MM.1S (cell line): ENCODE data around the gene MALSU1.

Experiments
- EZH2 ChIP-seq: fragments of 300-600 bp; sonication (generic); optimal IDR thresholded peaks from 2 replicates; pipeline ENCODE3; 2017; ENCODE audit warnings: low read depth, mild to moderate bottlenecking, antibody characterized with exemption, low read length, mixed read lengths
- EZH2phosphoT487 ChIP-seq: fragments of 300-600 bp; sonication (generic); IDR thresholded peaks from 2 replicates; pipeline ENCODE4 v1.6.1; 2018; ENCODE audit warnings: antibody characterized with exemption, low read length
- TF ChIP-seq, protein P1 (sequence below): fragments of 300-600 bp; sonication (generic); IDR thresholded peaks from 2 replicates; pipeline ENCODE4 v1.5.1; 2016; ENCODE audit warnings: antibody characterized with exemption, low read length, mixed read lengths

DNA sequence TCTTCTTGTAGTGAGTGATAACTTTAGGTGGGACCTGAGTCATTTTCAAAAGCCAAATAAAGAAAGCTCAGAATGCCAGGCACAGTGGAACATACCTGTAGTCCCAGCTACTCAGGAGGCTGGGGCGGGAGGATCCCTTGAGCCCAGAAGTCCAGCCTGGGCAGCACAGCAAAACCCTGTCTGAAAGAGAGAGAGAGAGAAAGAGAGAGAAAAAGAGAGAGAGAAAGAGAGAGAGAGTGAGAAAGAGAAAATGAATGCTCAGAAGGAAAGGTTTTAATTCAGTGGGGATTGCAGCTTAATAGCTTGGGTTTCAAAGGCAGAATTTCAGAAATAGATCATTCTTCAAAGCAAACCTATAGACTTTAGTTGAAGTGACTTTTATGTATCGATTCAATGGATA lies 26.9 kb upstream of the MALSU1 start:
- TF ChIP-seq, protein P1, sequence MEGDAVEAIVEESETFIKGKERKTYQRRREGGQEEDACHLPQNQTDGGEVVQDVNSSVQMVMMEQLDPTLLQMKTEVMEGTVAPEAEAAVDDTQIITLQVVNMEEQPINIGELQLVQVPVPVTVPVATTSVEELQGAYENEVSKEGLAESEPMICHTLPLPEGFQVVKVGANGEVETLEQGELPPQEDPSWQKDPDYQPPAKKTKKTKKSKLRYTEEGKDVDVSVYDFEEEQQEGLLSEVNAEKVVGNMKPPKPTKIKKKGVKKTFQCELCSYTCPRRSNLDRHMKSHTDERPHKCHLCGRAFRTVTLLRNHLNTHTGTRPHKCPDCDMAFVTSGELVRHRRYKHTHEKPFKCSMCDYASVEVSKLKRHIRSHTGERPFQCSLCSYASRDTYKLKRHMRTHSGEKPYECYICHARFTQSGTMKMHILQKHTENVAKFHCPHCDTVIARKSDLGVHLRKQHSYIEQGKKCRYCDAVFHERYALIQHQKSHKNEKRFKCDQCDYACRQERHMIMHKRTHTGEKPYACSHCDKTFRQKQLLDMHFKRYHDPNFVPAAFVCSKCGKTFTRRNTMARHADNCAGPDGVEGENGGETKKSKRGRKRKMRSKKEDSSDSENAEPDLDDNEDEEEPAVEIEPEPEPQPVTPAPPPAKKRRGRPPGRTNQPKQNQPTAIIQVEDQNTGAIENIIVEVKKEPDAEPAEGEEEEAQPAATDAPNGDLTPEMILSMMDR, result no peak
- TF ChIP-seq EZH2 (no peak), EZH2phosphoT487 (no peak)
